HepG2 (cell line): Measurements from ENCODE around the gene PRELID1. TPM values are rescaled to one million over a fixed set of nuclear protein-coding genes. Genes with fewer than 3 reads are reported as not detected.
A peak's percentile ranks its signal among the peaks of the same experiment; 100 is the strongest.

Source experiments
- AGO2 ChIP-seq: fragments of 200-400 bp; formaldehyde crosslinking; optimal IDR thresholded peaks from 2 replicates; pipeline ENCODE3; 2017; ENCODE audit warnings: mild to moderate bottlenecking, low read depth, low read length, moderate library complexity
- CEBPG ChIP-seq: IDR thresholded peaks from 2 replicates; pipeline ENCODE4 v1.6.1; 2016
- MYNN ChIP-seq: sonication (generic); formaldehyde crosslinking; IDR thresholded peaks from 2 replicates; pipeline ENCODE4 v1.4.0; 2020; ENCODE audit warnings: mild to moderate bottlenecking, low read depth, missing genetic modification reagents
- NPAS2 ChIP-seq: sonication (generic); formaldehyde crosslinking; IDR thresholded peaks from 2 replicates; pipeline ENCODE4 v1.8.0; 2022; ENCODE audit warnings: mild to moderate bottlenecking, missing genetic modification reagents, borderline replicate concordance
- PCBP2 ChIP-seq: fragments of 200-400 bp; formaldehyde crosslinking; optimal IDR thresholded peaks from 2 replicates; pipeline ENCODE3; 2018; ENCODE audit warnings: low read length, low read depth; ENCODE audit not compliant: poor library complexity, severe bottlenecking
- RBM22 ChIP-seq: fragments of 200-400 bp; formaldehyde crosslinking; optimal IDR thresholded peaks from 2 replicates; pipeline ENCODE3; 2017; ENCODE audit warnings: mild to moderate bottlenecking, low read length, moderate library complexity
- SALL2 ChIP-seq: sonication (generic); formaldehyde crosslinking; IDR thresholded peaks from 2 replicates; pipeline ENCODE4 v1.8.1; 2023; ENCODE audit warnings: mild to moderate bottlenecking, missing genetic modification reagents, inconsistent platforms
- SNAPC4 ChIP-seq: sonication (generic); formaldehyde crosslinking; IDR thresholded peaks from 2 replicates; pipeline ENCODE4 v1.4.0; 2020; ENCODE audit warnings: mild to moderate bottlenecking, missing genetic modification reagents
- SYNCRIP ChIP-seq: fragments of 200-400 bp; formaldehyde crosslinking; IDR thresholded peaks from 2 replicates; pipeline ENCODE4 v1.6.1; 2018; ENCODE audit warnings: mild to moderate bottlenecking, low read depth, low read length; ENCODE audit not compliant: insufficient read depth
- WIZ ChIP-seq: sonication (generic); formaldehyde crosslinking; IDR thresholded peaks from 2 replicates; pipeline ENCODE4 v1.5.1; 2020; ENCODE audit warnings: mild to moderate bottlenecking, missing genetic modification reagents
- ZFP90 ChIP-seq: sonication (generic); formaldehyde crosslinking; IDR thresholded peaks from 2 replicates; pipeline ENCODE4 v1.8.0; 2022; ENCODE audit warnings: missing genetic modification reagents, mild to moderate bottlenecking, inconsistent platforms, borderline replicate concordance
- ZFY ChIP-seq: sonication (generic); formaldehyde crosslinking; IDR thresholded peaks from 2 replicates; pipeline ENCODE4 v1.4.0; 2020; ENCODE audit warnings: missing genetic modification reagents
- ZNF10 ChIP-seq: sonication (generic); formaldehyde crosslinking; IDR thresholded peaks from 2 replicates; pipeline ENCODE4 v1.4.0; 2020; ENCODE audit warnings: mild to moderate bottlenecking, low read depth, missing genetic modification reagents, borderline replicate concordance
- ZNF20 ChIP-seq: sonication (generic); formaldehyde crosslinking; IDR thresholded peaks from 2 replicates; pipeline ENCODE4 v1.4.0; 2020; ENCODE audit warnings: mild to moderate bottlenecking, moderate library complexity, missing genetic modification reagents
- ZNF644 ChIP-seq: IDR thresholded peaks from 2 replicates; pipeline ENCODE4 v1.6.1; 2016; ENCODE audit warnings: low read depth
- ZNF788 ChIP-seq: sonication (generic); formaldehyde crosslinking; IDR thresholded peaks from 2 replicates; pipeline ENCODE4 v1.5.0; 2020; ENCODE audit warnings: mild to moderate bottlenecking, missing genetic modification reagents, borderline replicate concordance
- ZSCAN25 ChIP-seq: sonication (generic); formaldehyde crosslinking; IDR thresholded peaks from 2 replicates; pipeline ENCODE4 v1.8.0; 2022; ENCODE audit warnings: mild to moderate bottlenecking, missing genetic modification reagents
- polyA plus RNA-seq, 8 experiments: library from polyadenylated mRNA; depleted of rRNA in 3 of 8; stranded (reverse) in 7 of 8; unstranded in 1 of 8; fragments of >200 nt; fragmentation: Illumina TruSeq in 4 of 8; extraction: Trizol in 4 of 8; gene quantifications; 2 replicates each; pipeline versions ENCODE4 v1.2.1 to v1.2.3, GENCODE V29; 2011 to 2016; ENCODE audit warnings: low read depth in 4 of 8, missing spikeins in 1 of 8, mixed read lengths in 1 of 8; ENCODE audit not compliant: insufficient read depth in 1 of 8
- total RNA-seq, 5 experiments: library from RNA; depleted of rRNA; stranded (reverse); fragments of >200 nt; fragmentation: Illumina TruSeq; extraction: Trizol; gene quantifications; 2 replicates each; pipeline ENCODE4 v1.2.3, GENCODE V29; 2016; ENCODE audit warnings: low read depth in 1 of 5
- TF ChIP-seq, protein P1 (sequence below): sonication (generic); formaldehyde crosslinking; IDR thresholded peaks from 2 replicates; pipeline ENCODE4 v1.8.1; 2022; ENCODE audit warnings: low read depth, mild to moderate bottlenecking, missing genetic modification reagents
- TF ChIP-seq, protein P2 (sequence below): sonication (generic); formaldehyde crosslinking; IDR thresholded peaks from 2 replicates; pipeline ENCODE4 v1.5.0; 2020; ENCODE audit warnings: missing genetic modification reagents, mild to moderate bottlenecking, borderline replicate concordance
- TF ChIP-seq, protein P3 (sequence below): sonication (generic); formaldehyde crosslinking; IDR thresholded peaks from 2 replicates; pipeline ENCODE4 v1.4.0; 2020; ENCODE audit warnings: missing genetic modification reagents; ENCODE audit errors: not compliant biosample characterization

The PRELID1 gene
- total and polyA plus RNA-seq, 2 of the 13 experiments (the other 11 are each of a cell fraction or from before 2014, with no cell fraction given), result 250 to 271 TPM

DNA sequence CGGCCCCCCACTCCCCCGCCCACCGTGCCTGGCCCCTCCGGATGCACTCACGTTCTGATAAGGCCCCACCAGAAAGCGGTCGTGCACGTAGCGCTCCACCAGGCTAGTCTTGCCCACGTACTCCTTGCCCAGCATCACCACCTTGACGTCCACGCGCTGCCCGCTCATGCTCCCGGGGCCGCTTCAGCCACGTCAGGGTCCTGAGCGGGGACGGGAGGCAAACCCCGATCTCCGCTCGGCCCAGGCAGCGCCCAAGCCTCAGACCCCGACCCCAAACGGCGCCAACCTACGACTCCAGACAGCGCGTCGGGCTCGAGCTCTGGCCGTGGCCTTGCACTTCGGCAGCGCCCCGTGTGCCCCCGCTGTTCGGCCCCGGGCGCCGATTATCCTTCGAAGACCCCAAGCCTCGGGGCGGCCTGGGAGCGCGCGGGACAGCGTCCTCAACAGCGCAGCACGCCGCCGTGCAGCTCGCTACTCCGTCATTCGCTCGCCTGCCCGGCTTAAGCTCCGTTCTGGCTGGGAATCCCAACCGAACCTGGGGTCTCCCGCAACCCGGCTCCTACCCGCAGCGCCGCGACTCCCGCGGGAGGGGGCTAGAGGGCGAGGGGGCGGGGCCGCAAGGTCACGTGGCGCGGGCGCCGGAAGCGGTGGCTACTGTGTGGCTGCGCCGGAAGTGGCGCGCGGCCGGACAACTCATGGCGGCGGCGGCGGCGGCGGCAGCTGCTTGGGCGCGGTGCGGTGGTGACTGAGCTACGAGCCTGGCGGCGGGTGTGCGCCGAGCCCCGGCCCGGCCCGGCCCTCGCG is at the start of gene PRELID1, which contains the start of gene RAB24 (continued):
- TF ChIP-seq, protein P1, sequence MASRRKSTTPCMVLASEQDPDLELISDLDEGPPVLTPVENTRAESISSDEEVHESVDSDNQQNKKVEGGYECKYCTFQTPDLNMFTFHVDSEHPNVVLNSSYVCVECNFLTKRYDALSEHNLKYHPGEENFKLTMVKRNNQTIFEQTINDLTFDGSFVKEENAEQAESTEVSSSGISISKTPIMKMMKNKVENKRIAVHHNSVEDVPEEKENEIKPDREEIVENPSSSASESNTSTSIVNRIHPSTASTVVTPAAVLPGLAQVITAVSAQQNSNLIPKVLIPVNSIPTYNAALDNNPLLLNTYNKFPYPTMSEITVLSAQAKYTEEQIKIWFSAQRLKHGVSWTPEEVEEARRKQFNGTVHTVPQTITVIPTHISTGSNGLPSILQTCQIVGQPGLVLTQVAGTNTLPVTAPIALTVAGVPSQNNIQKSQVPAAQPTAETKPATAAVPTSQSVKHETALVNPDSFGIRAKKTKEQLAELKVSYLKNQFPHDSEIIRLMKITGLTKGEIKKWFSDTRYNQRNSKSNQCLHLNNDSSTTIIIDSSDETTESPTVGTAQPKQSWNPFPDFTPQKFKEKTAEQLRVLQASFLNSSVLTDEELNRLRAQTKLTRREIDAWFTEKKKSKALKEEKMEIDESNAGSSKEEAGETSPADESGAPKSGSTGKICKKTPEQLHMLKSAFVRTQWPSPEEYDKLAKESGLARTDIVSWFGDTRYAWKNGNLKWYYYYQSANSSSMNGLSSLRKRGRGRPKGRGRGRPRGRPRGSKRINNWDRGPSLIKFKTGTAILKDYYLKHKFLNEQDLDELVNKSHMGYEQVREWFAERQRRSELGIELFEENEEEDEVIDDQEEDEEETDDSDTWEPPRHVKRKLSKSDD (CRISPR knock-in tag), result no peak
- TF ChIP-seq PCBP2 (no peak), NPAS2 (CRISPR knock-in tag) (no peak), ZFY (CRISPR knock-in tag) (peak; percentile 91), RBM22 (no peak), ZNF788 (CRISPR knock-in tag) (peak; percentile 43; the same call in 1 of the 2 replicates), SYNCRIP (no peak), ZSCAN25 (CRISPR knock-in tag) (peak; percentile 37), CEBPG (CRISPR knock-in tag) (no peak), WIZ (CRISPR knock-in tag) (no peak), SALL2 (peak; percentile 94), AGO2 (peak; percentile 71), SNAPC4 (CRISPR knock-in tag) (no peak), MYNN (no peak), ZNF20 (CRISPR knock-in tag) (no peak), ZNF10 (CRISPR knock-in tag) (no peak), ZNF644 (no peak), ZFP90 (CRISPR knock-in tag) (0 out of 2 replicates have a peak, but pooled peaks have one; percentile 54)
- TF ChIP-seq, protein P2, sequence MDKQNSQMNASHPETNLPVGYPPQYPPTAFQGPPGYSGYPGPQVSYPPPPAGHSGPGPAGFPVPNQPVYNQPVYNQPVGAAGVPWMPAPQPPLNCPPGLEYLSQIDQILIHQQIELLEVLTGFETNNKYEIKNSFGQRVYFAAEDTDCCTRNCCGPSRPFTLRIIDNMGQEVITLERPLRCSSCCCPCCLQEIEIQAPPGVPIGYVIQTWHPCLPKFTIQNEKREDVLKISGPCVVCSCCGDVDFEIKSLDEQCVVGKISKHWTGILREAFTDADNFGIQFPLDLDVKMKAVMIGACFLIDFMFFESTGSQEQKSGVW, result no peak
- TF ChIP-seq, protein P3, sequence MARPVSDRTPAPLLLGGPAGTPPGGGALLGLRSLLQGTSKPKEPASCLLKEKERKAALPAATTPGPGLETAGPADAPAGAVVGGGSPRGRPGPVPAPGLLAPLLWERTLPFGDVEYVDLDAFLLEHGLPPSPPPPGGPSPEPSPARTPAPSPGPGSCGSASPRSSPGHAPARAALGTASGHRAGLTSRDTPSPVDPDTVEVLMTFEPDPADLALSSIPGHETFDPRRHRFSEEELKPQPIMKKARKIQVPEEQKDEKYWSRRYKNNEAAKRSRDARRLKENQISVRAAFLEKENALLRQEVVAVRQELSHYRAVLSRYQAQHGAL (CRISPR knock-in tag), result no peak
